Dendritic cell treated with granulocyte-macrophage colony-stimulating factor and Interleukin-4, amounts not matched to agents 40 ng/mL and 50 ng/mL, for 4 days (primary cell): ENCODE measurements around the gene AGXT2.
"Not testable (repeated sequence)": the region's sequence is repeated elsewhere in the genome, so short reads cannot be mapped to it uniquely, and the experiment has no call there.

Experiments
- H3K27ac Mint-ChIP-seq: one replicate; pipeline ENCODE4 v1.8.0; 2022; ENCODE audit warnings: mild to moderate bottlenecking, mixed read lengths
- H3K27me3 Mint-ChIP-seq: one replicate; pipeline ENCODE4 v1.8.0; 2022; ENCODE audit warnings: mild to moderate bottlenecking, mixed read lengths
- H3K36me3 Mint-ChIP-seq: one replicate; pipeline ENCODE4 v1.8.0; 2022; ENCODE audit warnings: low read depth, mixed read lengths
- H3K4me1 Mint-ChIP-seq: one replicate; pipeline ENCODE4 v1.8.0; 2022; ENCODE audit warnings: low read depth, mixed read lengths
- H3K4me3 Mint-ChIP-seq: one replicate; pipeline ENCODE4 v1.8.0; 2022; ENCODE audit warnings: mild to moderate bottlenecking, moderate library complexity, mixed read lengths
- H3K9me3 Mint-ChIP-seq: one replicate; pipeline ENCODE4 v1.8.0; 2022; ENCODE audit warnings: mixed read lengths
- intact Hi-C: fragments of 100-400 bp; cut with micrococcal nuclease; formaldehyde crosslinking; loops from one replicate; pipeline ENCODE4 v1.15.0; 2022

AGXT2 gene

DNA sequence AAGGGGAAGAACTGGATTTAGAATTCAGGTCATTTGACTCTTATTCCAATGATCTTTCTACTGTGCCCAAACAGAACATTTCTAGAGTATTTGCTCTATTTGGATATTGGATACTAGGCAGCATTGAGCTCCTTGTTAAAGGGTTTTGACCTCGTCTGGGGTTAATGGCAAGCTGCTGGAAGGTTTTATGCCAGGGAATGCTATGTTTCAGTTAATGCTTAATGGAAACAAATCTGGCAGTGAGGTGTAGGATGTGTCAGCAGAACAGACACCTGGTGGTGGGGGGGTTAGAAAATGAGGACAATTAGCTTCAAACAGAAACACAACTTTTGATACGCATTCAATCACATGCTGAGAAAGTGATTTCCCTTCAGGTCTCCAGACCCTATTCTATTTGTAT is 51.5 kb downstream of the AGXT2 start:
- Mint-ChIP-seq H3K4me3 (no peak overlapping the region), H3K27me3 (peaks cover 15% of the 10 kb centered on the region), H3K27ac (no peak overlapping the region), H3K9me3 (no peaks in the 10 kb centered on the region), H3K4me1 (no peaks in the 10 kb centered on the region), H3K36me3 (no peaks in the 10 kb centered on the region)
- intact Hi-C loops, result no loop called here

- no peak overlapping the region for H3K27ac Mint-ChIP-seq
- H3K4me3 Mint-ChIP-seq, result no peak overlapping the region
- H3K27me3 Mint-ChIP-seq, result peaks cover 14% of the 10 kb centered on the region
- no peaks in the 10 kb centered on the region for H3K4me1 Mint-ChIP-seq
- no peaks in the 10 kb centered on the region for H3K36me3 Mint-ChIP-seq
- no peaks in the 10 kb centered on the region for H3K9me3 Mint-ChIP-seq
- intact Hi-C loops, result no loop called here
Observed at GRCh38 chr5:34993951-34994350, 53.8 kb downstream of the AGXT2 start.

GRCh38 chr5:34991486-34992238 is 56.1 kb downstream of the AGXT2 start:
- intact Hi-C loops, result no loop called here
- Mint-ChIP-seq H3K4me3 (no peak overlapping the region), H3K36me3 (no peaks in the 10 kb centered on the region), H3K9me3 (peaks cover 9% of the 10 kb centered on the region), H3K27ac (no peak overlapping the region), H3K4me1 (no peaks in the 10 kb centered on the region), H3K27me3 (peaks cover 18% of the 10 kb centered on the region)

- Mint-ChIP-seq H3K9me3 (peaks cover 25% of the 10 kb centered on the region), H3K27ac (no peak overlapping the region), H3K4me1 (no peaks in the 10 kb centered on the region), H3K4me3 (no peak overlapping the region), H3K36me3 (no peaks in the 10 kb centered on the region), H3K27me3 (peaks cover 9% of the 10 kb centered on the region)
- intact Hi-C loops, result no loop called here
Observed at GRCh38 chr5:34986965-34987364, 60.8 kb downstream of the AGXT2 start.

- peaks cover 33% of the 10 kb centered on the region for H3K9me3 Mint-ChIP-seq
- H3K4me1 Mint-ChIP-seq, result no peaks in the 10 kb centered on the region
- no peaks in the 10 kb centered on the region for H3K36me3 Mint-ChIP-seq
- intact Hi-C loops, result no loop called here
- H3K27ac Mint-ChIP-seq, result no peak overlapping the region
- no peak overlapping the region for H3K4me3 Mint-ChIP-seq
- peaks cover 2% of the 10 kb centered on the region for H3K27me3 Mint-ChIP-seq
Observed at GRCh38 chr5:34982823-34983222, 64.9 kb downstream of the AGXT2 start.

GRCh38 chr5:34978681-34979080 is 69.1 kb downstream of the AGXT2 start:
- Mint-ChIP-seq H3K4me1 (no peaks in the 10 kb centered on the region), H3K27ac (no peak overlapping the region), H3K9me3 (peaks cover 13% of the 10 kb centered on the region), H3K36me3 (no peaks in the 10 kb centered on the region), H3K4me3 (no peak overlapping the region), H3K27me3 (peaks cover 8% of the 10 kb centered on the region)
- intact Hi-C loops, result no loop called here

DNA sequence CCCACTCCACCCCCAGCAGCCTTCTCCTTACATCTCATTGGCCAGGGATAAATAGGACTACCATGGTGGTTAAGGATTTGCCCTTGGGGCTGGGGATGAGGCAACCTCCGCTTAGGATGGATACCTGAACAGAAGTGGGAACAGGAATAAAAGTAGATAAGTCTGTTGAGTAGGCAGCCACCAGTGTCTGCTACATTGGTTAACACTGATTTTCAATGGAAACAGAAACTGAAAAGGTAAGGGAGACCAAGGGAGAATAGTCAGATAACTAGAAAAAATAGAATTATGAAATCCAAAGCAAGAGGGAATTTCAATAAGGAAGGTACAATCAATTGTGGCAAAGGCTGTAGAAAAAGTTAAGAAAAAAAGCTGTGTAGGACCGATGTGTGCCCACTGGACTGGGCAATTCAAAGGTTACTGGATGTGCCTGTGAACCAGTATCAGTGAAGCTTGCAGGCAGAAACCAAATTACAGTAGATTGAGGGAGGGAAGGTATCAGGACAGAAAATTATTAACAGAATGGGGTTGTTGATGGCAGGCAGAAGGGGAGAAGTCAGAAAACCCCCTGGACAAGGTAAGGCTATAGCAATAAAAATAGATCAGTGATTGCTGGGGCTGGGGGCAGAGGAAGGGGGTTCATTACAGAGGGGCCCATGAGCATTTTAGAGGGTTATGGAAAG is 69.7 kb downstream of the AGXT2 start:
- no peak overlapping the region for H3K27ac Mint-ChIP-seq
- H3K36me3 Mint-ChIP-seq, result no peaks in the 10 kb centered on the region
- no peaks in the 10 kb centered on the region for H3K4me1 Mint-ChIP-seq
- H3K4me3 Mint-ChIP-seq, result no peak overlapping the region
- peaks cover 13% of the 10 kb centered on the region for H3K9me3 Mint-ChIP-seq
- peaks cover 8% of the 10 kb centered on the region for H3K27me3 Mint-ChIP-seq
- intact Hi-C loops, result no loop called here

DNA sequence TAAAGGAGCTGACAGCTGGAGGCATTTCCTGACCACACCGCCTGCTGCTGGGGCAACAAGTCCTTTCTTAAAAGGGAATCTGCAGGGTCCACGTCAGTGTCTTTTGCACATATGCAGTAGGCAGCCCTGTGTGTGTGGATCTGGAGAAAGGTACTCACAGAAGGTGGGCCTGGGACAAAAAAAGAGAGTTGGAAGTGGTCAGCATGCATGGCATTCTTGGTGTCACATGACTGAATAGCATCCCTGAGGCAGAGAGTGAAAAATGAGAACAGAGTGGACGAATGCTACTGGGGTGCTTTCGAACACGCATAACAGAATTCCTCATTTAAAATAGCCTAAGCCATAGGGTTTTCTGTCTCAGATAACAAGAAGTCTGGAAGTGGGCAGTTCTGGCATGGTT is 71.4 kb downstream of the AGXT2 start:
- intact Hi-C loops, result no loop called here
- H3K27ac Mint-ChIP-seq, result no peak overlapping the region
- no peaks in the 10 kb centered on the region for H3K4me1 Mint-ChIP-seq
- H3K9me3 Mint-ChIP-seq, result peaks cover 2% of the 10 kb centered on the region
- H3K4me3 Mint-ChIP-seq, result no peak overlapping the region
- peaks cover 8% of the 10 kb centered on the region for H3K27me3 Mint-ChIP-seq
- no peaks in the 10 kb centered on the region for H3K36me3 Mint-ChIP-seq

DNA sequence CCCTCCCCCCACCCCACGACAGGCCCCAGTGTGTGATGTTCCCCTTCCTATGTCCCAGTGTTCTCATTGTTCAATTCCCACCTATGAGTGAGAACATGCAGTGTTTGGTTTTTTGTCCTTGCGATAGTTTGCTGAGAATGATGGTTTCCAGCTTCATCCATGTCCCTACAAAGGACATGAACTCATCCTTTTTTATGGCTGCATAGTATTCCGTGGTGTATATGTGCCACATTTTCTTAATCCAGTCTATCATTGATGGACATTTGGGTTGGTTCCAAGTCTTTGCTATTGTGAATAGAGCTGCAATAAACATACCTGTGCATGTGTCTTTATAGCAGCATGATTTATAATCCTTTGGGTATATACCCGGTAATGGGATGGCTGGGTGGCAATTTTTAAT is 76.1 kb downstream of the AGXT2 start:
- not testable (repeated sequence) for H3K36me3 Mint-ChIP-seq

GRCh38 chr5:34970552-34970951 is 77.2 kb downstream of the AGXT2 start:
- H3K36me3 Mint-ChIP-seq, result peaks cover 5% of the 10 kb centered on the region
- no peaks in the 10 kb centered on the region for H3K4me1 Mint-ChIP-seq
- H3K9me3 Mint-ChIP-seq, result peaks cover 13% of the 10 kb centered on the region
- no peak overlapping the region for H3K27ac Mint-ChIP-seq
- no peak overlapping the region for H3K4me3 Mint-ChIP-seq
- intact Hi-C loops, result no loop called here
- peaks cover under 1% of the 10 kb centered on the region for H3K27me3 Mint-ChIP-seq

More for the DNA sequence above, 76.1 kb downstream of the AGXT2 start:
- H3K27ac Mint-ChIP-seq, intact Hi-C loops, H3K9me3 Mint-ChIP-seq, H3K4me1 Mint-ChIP-seq, H3K4me3 Mint-ChIP-seq, H3K27me3 Mint-ChIP-seq: not testable (repeated sequence)

DNA sequence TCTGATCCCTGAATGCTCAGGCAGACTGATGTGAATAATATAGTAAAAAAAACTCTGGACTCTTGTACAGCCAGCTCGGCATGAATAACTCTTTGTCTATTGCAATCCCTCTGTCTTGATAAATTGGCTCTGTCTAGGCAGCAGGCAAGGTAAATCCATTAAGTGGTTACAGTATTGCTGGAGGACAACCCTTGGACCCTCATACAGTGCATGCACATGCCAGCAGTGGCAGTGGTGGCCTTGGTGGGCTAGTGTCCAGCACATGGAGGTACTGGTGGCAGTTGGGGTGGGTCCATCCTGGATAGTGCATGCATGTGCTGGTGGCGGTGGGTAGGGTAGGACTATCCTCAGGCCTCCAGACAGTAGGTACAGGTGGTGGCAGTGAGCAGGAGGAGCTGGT is 79.5 kb downstream of the AGXT2 start:
- intact Hi-C loops, result no loop called here
- Mint-ChIP-seq H3K27ac (no peak overlapping the region), H3K9me3 (peaks cover 22% of the 10 kb centered on the region), H3K27me3 (no peaks in the 10 kb centered on the region), H3K4me1 (no peaks in the 10 kb centered on the region), H3K4me3 (no peak overlapping the region), H3K36me3 (peaks cover 12% of the 10 kb centered on the region)

DNA sequence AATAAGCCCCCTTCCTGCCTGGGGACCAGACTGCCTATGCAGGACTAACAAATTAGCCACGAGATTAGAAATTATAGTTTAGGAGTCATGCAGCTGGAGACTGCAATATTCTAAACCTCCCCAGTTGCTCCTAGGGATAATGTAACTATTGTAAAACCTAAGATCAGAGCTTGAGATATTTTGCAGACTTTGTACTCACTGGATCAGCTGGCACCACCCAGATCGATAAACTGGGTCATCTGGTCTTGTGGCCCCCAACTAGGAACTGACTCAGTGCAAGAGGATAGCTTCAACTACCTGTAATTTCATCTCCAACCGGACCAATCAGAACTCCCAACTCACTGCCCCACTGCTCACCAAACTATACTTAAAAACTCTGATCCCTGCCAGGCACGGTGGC is 80.2 kb downstream of the AGXT2 start:
- H3K27ac Mint-ChIP-seq, result no peak overlapping the region
- H3K27me3 Mint-ChIP-seq, result no peaks in the 10 kb centered on the region
- H3K9me3 Mint-ChIP-seq, result peaks cover 22% of the 10 kb centered on the region
- H3K4me3 Mint-ChIP-seq, result no peak overlapping the region
- intact Hi-C loops, result no loop called here
- H3K36me3 Mint-ChIP-seq, result peaks cover 12% of the 10 kb centered on the region
- no peaks in the 10 kb centered on the region for H3K4me1 Mint-ChIP-seq

GRCh38 chr5:34959323-34959722 is 88.4 kb downstream of the AGXT2 start:
- H3K36me3 Mint-ChIP-seq, result peaks cover 27% of the 10 kb centered on the region
- no peaks in the 10 kb centered on the region for H3K9me3 Mint-ChIP-seq
- no peak overlapping the region for H3K27ac Mint-ChIP-seq
- H3K4me1 Mint-ChIP-seq, result peaks cover 5% of the 10 kb centered on the region
- H3K27me3 Mint-ChIP-seq, result no peaks in the 10 kb centered on the region
- no peak overlapping the region for H3K4me3 Mint-ChIP-seq
- intact Hi-C loops, result no loop called here

DNA sequence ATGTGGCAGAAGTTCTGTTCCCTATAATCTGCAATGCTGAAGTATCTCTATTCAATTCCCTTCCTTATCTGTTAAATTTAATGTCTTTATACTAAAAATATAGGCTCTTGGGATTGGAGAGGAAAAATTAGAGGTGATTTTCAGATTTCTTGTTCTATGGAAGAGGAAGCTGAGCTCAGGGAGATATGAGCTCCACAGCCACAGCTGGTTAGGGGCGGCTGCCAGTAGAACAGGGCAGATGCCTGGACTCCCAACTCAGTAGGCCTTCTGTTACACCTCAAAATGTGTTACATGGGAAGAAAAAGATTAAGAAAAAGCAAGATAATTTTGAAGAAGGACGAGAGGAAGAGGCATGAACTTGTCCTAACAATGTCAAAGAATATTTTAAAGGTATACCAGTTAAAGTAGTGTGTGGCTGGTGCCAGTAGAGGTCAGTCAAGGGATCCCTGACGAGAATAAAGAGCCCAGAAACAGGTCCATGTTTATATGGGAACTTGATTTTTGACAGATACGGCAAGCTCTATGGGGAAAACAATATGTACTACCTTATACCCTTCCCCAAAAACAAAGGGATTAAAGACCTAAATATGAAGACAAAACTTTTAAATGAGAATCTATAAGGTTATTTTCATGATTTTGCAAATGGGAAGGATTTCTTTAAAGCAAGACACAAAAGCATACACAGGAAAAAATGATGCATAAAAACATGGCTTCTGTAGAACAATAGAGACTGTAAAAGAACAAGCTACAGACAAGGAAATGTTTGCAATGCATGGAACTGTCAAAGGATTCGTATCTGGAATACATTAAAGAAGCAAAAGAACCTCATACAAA is 89.7 kb downstream of the AGXT2 start:
- Mint-ChIP-seq H3K4me3 (no peak overlapping the region), H3K27me3 (no peaks in the 10 kb centered on the region), H3K27ac (peak overlapping the region; percentile 23), H3K9me3 (no peaks in the 10 kb centered on the region), H3K4me1 (peaks cover 5% of the 10 kb centered on the region), H3K36me3 (peaks cover 40% of the 10 kb centered on the region)
- intact Hi-C loops, result no loop called here
